GM19193 (cell line): ENCODE measurements around the gene VAMP8.

ENCODE experiments used
- POLR2A ChIP-seq: IDR thresholded peaks from 4 replicates; pipeline ENCODE4 v1.6.1; 2011; ENCODE audit not compliant: insufficient read depth, insufficient read length; ENCODE audit errors: extremely low read depth

The VAMP8 gene

DNA sequence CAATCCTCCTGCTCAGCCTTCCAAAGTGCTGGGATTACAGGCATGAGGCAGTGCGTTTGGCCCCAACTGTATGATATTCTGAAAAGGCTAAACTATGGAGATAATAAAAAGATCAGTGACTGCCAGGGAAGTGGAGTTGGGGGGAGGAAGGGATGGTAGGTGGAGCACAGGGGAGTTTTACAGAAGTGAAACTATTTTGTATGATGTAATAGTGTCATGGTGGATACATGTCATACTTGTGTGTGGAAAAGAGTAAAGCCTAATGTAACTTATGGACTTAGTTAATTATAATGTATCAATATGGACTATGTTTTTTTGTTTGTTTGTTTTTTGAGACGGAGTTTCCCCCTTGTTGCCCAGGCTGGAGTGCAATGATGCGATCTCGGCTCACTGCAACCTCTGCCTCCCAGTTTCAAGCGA, 13.2 kb upstream of the VAMP8 start:
- no peak for TF ChIP-seq POLR2A

GRCh38 chr2:85566265-85566664, 11.1 kb upstream of the VAMP8 start:
- no peak for TF ChIP-seq POLR2A

DNA sequence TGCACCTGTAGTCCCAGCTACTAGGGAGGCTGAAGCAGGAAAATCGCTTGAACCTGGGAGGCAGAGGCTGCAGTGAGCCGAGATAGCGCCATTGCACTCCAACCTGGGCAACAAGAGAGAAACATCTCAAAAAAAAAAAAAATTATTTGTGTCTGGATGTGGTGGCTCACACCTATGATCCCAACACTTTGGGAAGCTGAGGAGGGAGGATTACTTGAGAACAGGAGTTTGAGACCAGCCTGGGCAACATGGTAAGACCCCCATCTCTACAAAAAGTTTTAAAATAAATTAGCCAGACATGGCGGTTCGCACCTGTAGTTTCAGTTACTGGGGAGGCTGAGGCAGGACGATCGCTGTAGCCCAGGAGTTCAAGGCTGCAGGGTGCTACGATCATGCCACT, 1.6 kb upstream of the VAMP8 start:
- TF ChIP-seq POLR2A = no peak

DNA sequence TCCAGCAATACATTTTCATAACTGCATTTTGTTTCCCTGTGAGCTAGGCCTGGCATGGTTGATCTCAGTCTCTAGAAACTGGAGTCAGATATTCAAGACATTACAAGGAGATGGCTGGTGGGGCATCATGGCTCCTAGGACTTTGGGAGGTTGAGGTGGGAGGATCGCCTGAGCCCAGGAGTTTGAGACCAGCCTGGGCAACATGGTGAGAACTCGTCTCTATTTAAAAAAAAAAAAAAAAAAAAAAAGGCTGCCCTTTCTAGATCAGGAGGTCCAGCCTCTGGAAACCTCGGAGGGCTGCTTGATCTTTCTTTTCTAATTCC, 362 bp upstream of the VAMP8 start:
- no peak for TF ChIP-seq POLR2A

- no peak for TF ChIP-seq POLR2A
Measured at GRCh38 chr2:85578243-85579180, 1.1 kb downstream of the VAMP8 start.

DNA sequence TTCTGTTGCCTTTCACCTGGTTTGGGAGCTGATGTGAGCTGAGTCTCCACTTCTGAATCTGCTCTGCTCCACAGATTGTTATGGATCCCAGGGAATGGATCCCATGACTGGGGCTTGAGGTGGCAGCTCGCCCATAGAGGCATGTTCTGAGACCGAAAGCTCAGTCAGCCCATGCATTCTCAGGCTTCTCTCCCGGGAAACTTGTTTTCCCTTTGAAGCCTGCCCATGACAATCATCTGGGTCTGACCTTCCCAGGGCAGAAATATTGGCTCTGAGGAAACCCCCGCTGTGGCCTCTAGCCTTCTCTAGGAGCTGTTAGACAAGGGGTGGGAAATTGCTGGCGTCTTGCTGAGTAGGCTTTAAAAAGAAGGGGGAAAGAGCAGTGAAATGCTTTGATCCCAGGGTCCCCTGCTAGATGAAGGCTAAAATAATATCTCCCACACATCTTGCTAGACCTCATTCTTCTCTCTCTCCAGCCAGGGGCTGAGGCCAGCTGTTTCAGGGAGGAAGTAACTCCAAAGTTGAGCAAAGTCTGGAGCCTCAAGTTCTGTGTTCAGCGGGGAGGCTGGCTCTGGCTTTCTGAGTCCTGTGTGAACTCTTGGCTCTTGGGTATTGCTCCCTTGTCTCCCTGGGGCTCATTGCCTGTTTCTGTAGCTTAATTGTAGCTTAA, 2.0 kb downstream of the VAMP8 start:
- TF ChIP-seq POLR2A = no peak

DNA sequence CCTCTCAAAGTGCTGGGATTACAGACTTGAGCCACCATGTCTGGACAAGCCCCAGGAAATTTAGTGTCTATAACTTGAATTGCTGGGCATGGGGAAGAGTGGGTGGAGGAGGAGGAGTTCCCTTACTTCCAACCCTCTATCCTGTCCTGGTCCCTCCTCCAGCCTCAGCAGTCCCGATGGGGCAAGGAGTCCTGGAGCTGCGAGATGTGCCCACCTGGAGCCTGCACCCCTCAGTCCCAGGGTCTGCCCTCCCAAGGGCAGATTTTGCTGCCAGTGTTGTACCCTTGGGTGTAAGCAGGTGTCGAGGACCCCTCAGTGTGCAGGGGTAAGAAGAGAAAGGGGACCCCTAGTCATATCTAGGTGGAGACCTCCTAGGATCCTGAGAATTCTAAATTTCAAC, 2.8 kb downstream of the VAMP8 start:
- no peak for TF ChIP-seq POLR2A

DNA sequence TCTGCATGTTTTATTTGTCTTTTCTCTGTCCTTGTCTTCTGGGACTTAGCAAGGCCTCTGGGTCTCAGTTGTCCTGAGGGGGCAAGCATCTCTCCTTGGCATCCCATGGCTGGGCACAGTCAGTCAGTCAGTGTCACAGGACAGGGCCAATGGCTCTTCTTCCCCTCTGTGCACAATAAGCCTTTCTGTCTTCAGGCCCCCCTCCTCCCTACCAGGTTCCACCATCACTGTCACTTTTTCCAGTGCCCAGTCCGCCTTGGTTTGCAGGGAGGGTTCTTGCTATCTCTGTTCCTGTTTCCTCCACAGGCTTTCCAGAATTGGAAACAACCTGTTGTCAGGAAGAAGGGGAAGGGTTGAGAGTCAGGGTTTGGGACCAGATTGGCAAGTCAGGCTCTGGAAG, 5.1 kb downstream of the VAMP8 start:
- no peak for TF ChIP-seq POLR2A

GRCh38 chr2:85583667-85584353, 6.4 kb downstream of the VAMP8 start:
- TF ChIP-seq POLR2A = no peak

GRCh38 chr2:85584354-85584856, 7.0 kb downstream of the VAMP8 start, which contains the start of gene VAMP5:
VAMP5 (plus strand) TSS chr2:85584431; CDS start chr2:85584491, 60 bp downstream.
- peak; percentile 57 for TF ChIP-seq POLR2A

GRCh38 chr2:85584857-85585780, 7.7 kb downstream of the VAMP8 start:
- TF ChIP-seq POLR2A = no peak

GRCh38 chr2:85585781-85586105, 8.4 kb downstream of the VAMP8 start:
- no peak for TF ChIP-seq POLR2A

GRCh38 chr2:85588236-85588635, 10.8 kb downstream of the VAMP8 start:
- TF ChIP-seq POLR2A = no peak

DNA sequence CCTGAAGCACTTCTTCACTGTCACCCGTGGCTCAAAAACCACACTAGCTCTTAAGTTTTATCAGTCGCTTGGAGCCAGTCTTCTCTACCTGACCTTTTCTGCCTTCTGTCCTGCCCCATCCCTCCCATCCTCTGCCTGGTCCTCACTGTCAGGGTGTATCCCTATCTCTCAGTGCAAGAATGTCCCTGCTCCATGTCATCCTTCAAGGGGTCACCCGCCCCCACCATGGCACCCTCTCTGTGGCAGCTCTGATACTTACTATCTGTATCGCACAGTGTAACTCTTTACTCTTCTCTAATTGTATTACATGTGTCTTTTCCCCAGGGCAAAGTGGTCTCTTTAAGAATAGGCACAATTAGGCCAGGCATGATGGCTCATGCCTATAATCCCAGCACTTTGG, 11.3 kb downstream of the VAMP8 start:
- TF ChIP-seq POLR2A = no peak
